ENCODE data around the gene ABCC9.

DNA sequence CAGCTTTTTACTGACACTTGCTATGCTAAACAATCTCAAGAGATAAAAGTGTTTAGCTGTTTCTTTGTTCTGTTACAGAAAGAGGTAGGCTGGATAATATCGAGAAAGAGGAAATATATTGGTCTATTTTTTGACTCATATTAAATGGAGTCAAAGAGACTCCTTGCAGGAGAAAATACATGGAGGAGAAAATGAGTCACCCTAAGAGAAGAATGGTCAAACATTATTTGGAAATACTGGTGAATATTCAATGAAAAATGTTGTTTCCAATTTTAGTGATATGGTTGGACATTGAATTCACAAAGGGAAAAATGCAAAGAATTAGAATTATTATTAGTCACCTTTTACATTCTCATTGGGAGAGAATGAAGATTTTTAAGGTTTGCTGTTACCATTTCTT, 169.9 kb downstream of the ABCC9 start:
- TF ChIP-seq EZH2 (IDR thresholded peaks at IDR 0.05; ENCODE audit: insufficient read depth, poor library complexity, severe bottlenecking) (no peak), EZH2phosphoT487 (IDR thresholded peaks at IDR 0.05; ENCODE audit: insufficient read depth, low read depth) (no peak)

Data from GM23248 (cell line).